H9 (cell line): ENCODE data around the gene RPL29. TPM values are rescaled to one million over a fixed set of nuclear protein-coding genes. Genes with fewer than 3 reads are reported as not detected.
A peak's percentile ranks its signal among the peaks of the same experiment; 100 is the strongest.

Experiments used
- DNase-seq: peaks from one replicate; pipeline ENCODE4 v3.0.0-alpha.2; 2017
- H2AFZ ChIP-seq: one replicate; pipeline ENCODE4 v1.6.1; 2013; ENCODE audit warnings: mild to moderate bottlenecking, low read length, control low read depth, moderate library complexity
- H2AK5ac ChIP-seq: 2 replicates; pipeline ENCODE4 v1.6.1; 2013; ENCODE audit warnings: low read length, control low read depth, mixed read lengths; ENCODE audit not compliant: insufficient read length
- H2BK120ac ChIP-seq: one replicate; pipeline ENCODE4 v1.6.1; 2013; ENCODE audit warnings: low read depth, mild to moderate bottlenecking, low read length, control low read depth, inconsistent platforms; ENCODE audit not compliant: poor library complexity, severe bottlenecking
- H2BK12ac ChIP-seq: 2 replicates; pipeline ENCODE4 v1.6.1; 2013; ENCODE audit warnings: low read length, control low read depth, mixed read lengths, low read depth; ENCODE audit not compliant: insufficient read length
- H2BK15ac ChIP-seq: 2 replicates; pipeline ENCODE4 v1.6.1; 2013; ENCODE audit warnings: low read depth, low read length, control low read depth
- H2BK20ac ChIP-seq: one replicate; pipeline ENCODE4 v1.6.1; 2013; ENCODE audit warnings: low read depth, mild to moderate bottlenecking, low read length, control low read depth, inconsistent platforms; ENCODE audit not compliant: poor library complexity, severe bottlenecking
- H2BK5ac ChIP-seq: 2 replicates; pipeline ENCODE4 v1.6.1; 2013; ENCODE audit warnings: low read length, control low read depth, mixed read lengths; ENCODE audit not compliant: insufficient read length
- H3K14ac ChIP-seq: 2 replicates; pipeline ENCODE4 v1.6.1; 2013; ENCODE audit warnings: low read length, control low read depth; ENCODE audit not compliant: insufficient read depth
- H3K18ac ChIP-seq: 2 replicates; pipeline ENCODE4 v1.6.1; 2013; ENCODE audit warnings: low read depth, mild to moderate bottlenecking, mixed read lengths, low read length, control low read depth; ENCODE audit not compliant: insufficient read length
- H3K23ac ChIP-seq: 2 replicates; pipeline ENCODE4 v1.6.1; 2013; ENCODE audit warnings: low read length, control low read depth, mixed read lengths, low read depth; ENCODE audit not compliant: insufficient read length
- H3K23me2 ChIP-seq: 2 replicates; pipeline ENCODE4 v1.6.1; 2013; ENCODE audit warnings: low read depth, mild to moderate bottlenecking, mixed read lengths, low read length, control low read depth; ENCODE audit not compliant: insufficient read length, poor library complexity, severe bottlenecking
- H3K27ac ChIP-seq: 2 replicates; pipeline ENCODE4 v1.5.1; 2013; ENCODE audit warnings: low read length, control low read depth, mixed read lengths, low read depth; ENCODE audit not compliant: insufficient read length
- H3K27me3 ChIP-seq: 2 replicates; pipeline ENCODE4 v1.6.1; 2013; ENCODE audit warnings: low read length, control low read depth, inconsistent platforms; ENCODE audit not compliant: insufficient read depth
- H3K4ac ChIP-seq: 2 replicates; pipeline ENCODE4 v1.6.1; 2013; ENCODE audit warnings: low read depth, mild to moderate bottlenecking, control low read depth, inconsistent platforms, low read length, moderate library complexity
- H3K4me1 ChIP-seq: 2 replicates; pipeline ENCODE4 v1.6.1; 2013; ENCODE audit warnings: low read length, control low read depth, inconsistent platforms; ENCODE audit not compliant: insufficient read depth
- H3K4me2 ChIP-seq: 2 replicates; pipeline ENCODE4 v1.6.1; 2013; ENCODE audit warnings: low read length, control low read depth, mixed read lengths; ENCODE audit not compliant: insufficient read length, insufficient read depth
- H3K56ac ChIP-seq: 2 replicates; pipeline ENCODE4 v1.6.1; 2013; ENCODE audit warnings: low read depth, mild to moderate bottlenecking, mixed read lengths, low read length, control low read depth; ENCODE audit not compliant: insufficient read length
- H3K79me1 ChIP-seq: 2 replicates; pipeline ENCODE4 v1.6.1; 2013; ENCODE audit warnings: low read depth, mild to moderate bottlenecking, moderate library complexity, low read length, control low read depth, inconsistent platforms; ENCODE audit not compliant: insufficient read depth, poor library complexity, severe bottlenecking
- H3K79me2 ChIP-seq: 2 replicates; pipeline ENCODE4 v1.6.1; 2013; ENCODE audit warnings: low read length, control low read depth, inconsistent platforms; ENCODE audit not compliant: insufficient read depth
- H3K9ac ChIP-seq: 2 replicates; pipeline ENCODE4 v1.6.1; 2013; ENCODE audit warnings: low read length, control low read depth, mixed read lengths; ENCODE audit not compliant: insufficient read length; ENCODE audit errors: extremely low read depth
- H3K9me3 ChIP-seq: one replicate; pipeline ENCODE4 v1.6.1; 2013; ENCODE audit warnings: low read depth, low read length, inconsistent platforms; ENCODE audit not compliant: control insufficient read depth
- H3T11ph ChIP-seq: one replicate; pipeline ENCODE4 v1.6.1; 2013; ENCODE audit warnings: mild to moderate bottlenecking, low read length, control low read depth, inconsistent platforms
- H4K20me1 ChIP-seq: one replicate; pipeline ENCODE4 v1.6.1; 2013; ENCODE audit not compliant: control insufficient read depth, insufficient read length, insufficient read depth
- H4K5ac ChIP-seq: 2 replicates; pipeline ENCODE4 v1.6.1; 2013; ENCODE audit warnings: low read depth, mild to moderate bottlenecking, mixed read lengths, low read length, control low read depth; ENCODE audit not compliant: insufficient read length
- H4K8ac ChIP-seq: replicated peaks from 2 replicates; pipeline ENCODE4 v1.6.1; 2013; ENCODE audit warnings: low read length, control low read depth, mixed read lengths, low read depth; ENCODE audit not compliant: insufficient read length
- H4K91ac ChIP-seq: 2 replicates; pipeline ENCODE4 v1.6.1; 2013; ENCODE audit warnings: low read depth, mild to moderate bottlenecking, moderate library complexity, mixed read lengths, low read length, control low read depth; ENCODE audit not compliant: insufficient read length
- H3K27ac Mint-ChIP-seq, 3 experiments: 2 replicates in 2 of 3; 3 replicates in 1 of 3; pipeline ENCODE4 v1.8.0; 2020 to 2021; ENCODE audit warnings: mixed read lengths in 3 of 3, mild to moderate bottlenecking in 1 of 3, moderate library complexity in 1 of 3
- H3K27me3 Mint-ChIP-seq: 2 replicates; pipeline ENCODE4 v1.8.0; 2021; ENCODE audit warnings: low read depth, mild to moderate bottlenecking, moderate library complexity, mixed read lengths
- H3K36me3 Mint-ChIP-seq, 3 experiments: 2 replicates in 2 of 3; 3 replicates in 1 of 3; pipeline ENCODE4 v1.8.0; 2020 to 2021; ENCODE audit warnings: low read depth in 3 of 3, mixed read lengths in 3 of 3; ENCODE audit not compliant: insufficient read depth in 1 of 3
- H3K4me1 Mint-ChIP-seq, 2 experiments: 2 replicates each; pipeline ENCODE4 v1.8.0; 2020; ENCODE audit warnings: mixed read lengths in 2 of 2
- H3K4me3 Mint-ChIP-seq, 2 experiments: 2 replicates in 1 of 2; 3 replicates in 1 of 2; pipeline ENCODE4 v1.8.0; 2020 to 2021; ENCODE audit warnings: mild to moderate bottlenecking in 2 of 2, mixed read lengths in 2 of 2, moderate library complexity in 1 of 2
- H3K9me3 Mint-ChIP-seq, 2 experiments: 2 replicates in 1 of 2; 3 replicates in 1 of 2; pipeline ENCODE4 v1.8.0; 2020; ENCODE audit warnings: mild to moderate bottlenecking in 2 of 2, mixed read lengths in 2 of 2, moderate library complexity in 1 of 2
- CTCF ChIP-seq: fragments of 200-600 bp; sonication (generic); conservative IDR thresholded peaks from 3 replicates; pipeline ENCODE4 v1.8.0; 2021; ENCODE audit warnings: antibody characterized with exemption, mild to moderate bottlenecking
- WGBS: extraction: QIAGEN DNeasy Blood & Tissue Kit; methylation state at CpG from one replicate; pipeline ENCODE4 v1.1.7; 2013; ENCODE audit warnings: missing lambda C conversion rate, low lambda C conversion rate, mixed read lengths; ENCODE audit not compliant: insufficient read length; ENCODE audit errors: extremely low coverage; 5-methylcytosine and 5-hydroxymethylcytosine counted together
- total RNA-seq: library from RNA; stranded (reverse); gene quantifications from 2 replicates; pipeline ENCODE4 v1.2.1, GENCODE V29; 2021

The RPL29 gene
- total RNA-seq, 1 experiment from 2014 or later, result 1,592 TPM

GRCh38 chr3:51966486-51966885 lies 29.2 kb downstream of the RPL29 start:
- Histone ChIP-seq H3K4ac (no peak overlapping the region), H3K27ac (no peak overlapping the region), H4K8ac (no peak overlapping the region), H3K14ac (no peak overlapping the region; the same call in 1 of the 2 replicates), H2BK5ac (no peak overlapping the region), H2BK20ac (no peak overlapping the region), H2BK120ac (no peak overlapping the region), H2AFZ (no peak overlapping the region), H3K9me3 (no peaks in the 10 kb centered on the region), H3K79me2 (no peaks in the 10 kb centered on the region), H3K9ac (no peak overlapping the region), H3K23me2 (peaks cover 11% of the 10 kb centered on the region), H4K5ac (no peak overlapping the region), H3K79me1 (no peaks in the 10 kb centered on the region), H3K27me3 (no peaks in the 10 kb centered on the region), H3K23ac (no peak overlapping the region), H3K4me2 (peak overlapping the region; percentile 67), H2BK15ac (no peak overlapping the region), H3K18ac (no peak overlapping the region), H3T11ph (no peak overlapping the region), H4K91ac (no peak overlapping the region), H3K56ac (no peak overlapping the region), H2BK12ac (no peak overlapping the region), H2AK5ac (no peak overlapping the region), H3K4me1 (peaks cover 11% of the 10 kb centered on the region; the same call in 1 of the 2 replicates), H4K20me1 (no peaks in the 10 kb centered on the region)
- no CpG with 5 or more reads among the region's 5 CpGs for WGBS
- TF ChIP-seq CTCF, result no peak
- H3K4me1 Mint-ChIP-seq, result peaks cover 51 to 79% of the 10 kb centered on the region in 2 experiments
- H3K27ac Mint-ChIP-seq, result no peak overlapping the region
- H3K36me3 Mint-ChIP-seq, result peaks cover 0 to 5% (median 2%) of the 10 kb centered on the region in 3 experiments; a peak in 4 of 7 replicates
- H3K27me3 Mint-ChIP-seq, result peaks cover 40% of the 10 kb centered on the region
- DNase-seq, result no peak
- H3K4me3 Mint-ChIP-seq, result peak overlapping the region; percentile 59 to 86
- no peaks in the 10 kb centered on the region for H3K9me3 Mint-ChIP-seq
